GM21529 (cell line): Measurements from ENCODE around the gene CLBA1.

Experiments used
- ATAC-seq: cut with Tn5 transposase; IDR thresholded peaks from one replicate; pipeline ENCODE4 v1.9.1; 2021; ENCODE audit not compliant: unreplicated experiment

The CLBA1 gene

DNA sequence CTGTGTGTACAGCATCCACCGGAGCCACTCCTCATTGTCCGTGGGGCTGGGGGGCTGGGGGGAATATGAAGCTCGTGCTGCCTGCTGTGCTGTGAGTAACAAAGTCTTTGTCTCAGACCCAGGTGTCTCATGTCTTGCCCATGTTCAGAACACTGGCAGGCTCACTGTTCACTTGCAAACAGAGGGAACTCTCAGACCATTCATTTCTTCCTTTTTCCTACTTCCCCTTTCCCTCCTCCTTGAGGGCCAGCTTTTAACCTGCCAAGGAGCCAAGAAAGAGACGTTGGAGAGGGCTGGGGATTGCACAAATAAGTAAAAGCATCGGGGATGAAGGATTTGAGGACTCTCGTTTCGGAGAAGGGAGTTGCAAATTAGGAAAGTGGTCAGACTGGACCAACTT is 58.1 kb downstream of the CLBA1 start:
- ATAC-seq, result no peak
